Mesothelial cell of epicardium (in vitro differentiated cells): Measurements from ENCODE around the gene CDH4. TPM values are rescaled to one million over a fixed set of nuclear protein-coding genes. Genes with fewer than 3 reads are reported as not detected.
"Not testable (repeated sequence)": the region's sequence is repeated elsewhere in the genome, so short reads cannot be mapped to it uniquely, and the experiment has no call there.

ENCODE experiments used
- DNase-seq, 2 experiments: peaks; one replicate each; pipeline ENCODE4 v3.0.0; 2021; ENCODE audit warnings: low spot score in 2 of 2; ENCODE audit not compliant: unreplicated experiment in 2 of 2
- H3K27ac Mint-ChIP-seq: 2 replicates; pipeline ENCODE4 v1.8.0; 2021; ENCODE audit warnings: mixed read lengths
- H3K27me3 Mint-ChIP-seq: 2 replicates; pipeline ENCODE4 v1.8.0; 2021; ENCODE audit warnings: low read depth, mixed read lengths
- H3K36me3 Mint-ChIP-seq: 2 replicates; pipeline ENCODE4 v1.8.0; 2021; ENCODE audit warnings: mixed read lengths
- H3K4me1 Mint-ChIP-seq: 2 replicates; pipeline ENCODE4 v1.8.0; 2021; ENCODE audit warnings: mixed read lengths
- H3K4me3 Mint-ChIP-seq: 2 replicates; pipeline ENCODE4 v1.8.0; 2021; ENCODE audit warnings: mild to moderate bottlenecking, moderate library complexity, mixed read lengths
- H3K9me3 Mint-ChIP-seq: 2 replicates; pipeline ENCODE4 v1.8.0; 2021; ENCODE audit warnings: mixed read lengths
- total RNA-seq: library from RNA; stranded (reverse); gene quantifications from 3 replicates; pipeline ENCODE4 v1.2.1, GENCODE V29; 2021
- TF ChIP-seq, protein P1 (sequence below): fragments of 200-600 bp; sonication (generic); IDR thresholded peaks from one replicate; pipeline ENCODE4 v1.5.0; 2021; ENCODE audit warnings: antibody characterized with exemption; ENCODE audit not compliant: unreplicated experiment

The CDH4 gene
- total RNA-seq, 1 donor from 2014 or later, result 1.1 TPM

- peaks cover 5% of the 10 kb centered on the region for H3K9me3 Mint-ChIP-seq
- no peak overlapping the region for H3K27ac Mint-ChIP-seq
- DNase-seq, result no peak
- H3K4me3 Mint-ChIP-seq, result no peak overlapping the region
- H3K27me3 Mint-ChIP-seq, result peaks cover 22% of the 10 kb centered on the region
- TF ChIP-seq, protein P1, sequence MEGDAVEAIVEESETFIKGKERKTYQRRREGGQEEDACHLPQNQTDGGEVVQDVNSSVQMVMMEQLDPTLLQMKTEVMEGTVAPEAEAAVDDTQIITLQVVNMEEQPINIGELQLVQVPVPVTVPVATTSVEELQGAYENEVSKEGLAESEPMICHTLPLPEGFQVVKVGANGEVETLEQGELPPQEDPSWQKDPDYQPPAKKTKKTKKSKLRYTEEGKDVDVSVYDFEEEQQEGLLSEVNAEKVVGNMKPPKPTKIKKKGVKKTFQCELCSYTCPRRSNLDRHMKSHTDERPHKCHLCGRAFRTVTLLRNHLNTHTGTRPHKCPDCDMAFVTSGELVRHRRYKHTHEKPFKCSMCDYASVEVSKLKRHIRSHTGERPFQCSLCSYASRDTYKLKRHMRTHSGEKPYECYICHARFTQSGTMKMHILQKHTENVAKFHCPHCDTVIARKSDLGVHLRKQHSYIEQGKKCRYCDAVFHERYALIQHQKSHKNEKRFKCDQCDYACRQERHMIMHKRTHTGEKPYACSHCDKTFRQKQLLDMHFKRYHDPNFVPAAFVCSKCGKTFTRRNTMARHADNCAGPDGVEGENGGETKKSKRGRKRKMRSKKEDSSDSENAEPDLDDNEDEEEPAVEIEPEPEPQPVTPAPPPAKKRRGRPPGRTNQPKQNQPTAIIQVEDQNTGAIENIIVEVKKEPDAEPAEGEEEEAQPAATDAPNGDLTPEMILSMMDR, result no peak
- no peaks in the 10 kb centered on the region for H3K4me1 Mint-ChIP-seq
- H3K36me3 Mint-ChIP-seq, result no peaks in the 10 kb centered on the region
These were observed 226.0 kb downstream of the CDH4 start for GRCh38 chr20:61478094-61478493.

GRCh38 chr20:61478611-61479305 is 226.7 kb downstream of the CDH4 start:
- no peak overlapping the region for H3K27ac Mint-ChIP-seq
- H3K4me1 Mint-ChIP-seq, result no peaks in the 10 kb centered on the region
- no peaks in the 10 kb centered on the region for H3K36me3 Mint-ChIP-seq
- no peak for DNase-seq
- TF ChIP-seq, protein P1, result no peak
- no peak overlapping the region for H3K4me3 Mint-ChIP-seq
- H3K27me3 Mint-ChIP-seq, result peaks cover 16% of the 10 kb centered on the region
- H3K9me3 Mint-ChIP-seq, result peaks cover 5% of the 10 kb centered on the region

DNA sequence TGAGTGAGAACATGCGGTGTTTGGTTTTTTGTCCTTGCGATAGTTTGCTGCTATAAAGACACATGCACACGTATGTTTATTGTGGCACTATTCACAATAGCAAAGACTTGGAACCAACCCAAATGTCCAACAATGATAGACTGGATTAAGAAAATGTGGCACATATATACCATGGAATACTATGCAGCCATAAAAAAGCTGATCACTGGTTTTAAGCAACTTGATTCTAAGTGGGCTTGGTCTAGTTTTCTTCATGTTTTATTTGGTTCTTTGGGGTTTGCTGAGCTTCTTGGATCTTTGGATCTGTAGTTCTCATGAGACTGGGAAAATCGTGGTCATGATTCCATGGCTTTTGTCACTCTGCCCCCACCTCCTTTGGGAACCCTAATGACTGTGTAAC is 227.4 kb downstream of the CDH4 start:
- not testable (repeated sequence) for H3K4me1 Mint-ChIP-seq, H3K4me3 Mint-ChIP-seq, H3K36me3 Mint-ChIP-seq, H3K27ac Mint-ChIP-seq, DNase-seq, H3K9me3 Mint-ChIP-seq
- peaks cover 16% of the 10 kb centered on the region for H3K27me3 Mint-ChIP-seq

DNA sequence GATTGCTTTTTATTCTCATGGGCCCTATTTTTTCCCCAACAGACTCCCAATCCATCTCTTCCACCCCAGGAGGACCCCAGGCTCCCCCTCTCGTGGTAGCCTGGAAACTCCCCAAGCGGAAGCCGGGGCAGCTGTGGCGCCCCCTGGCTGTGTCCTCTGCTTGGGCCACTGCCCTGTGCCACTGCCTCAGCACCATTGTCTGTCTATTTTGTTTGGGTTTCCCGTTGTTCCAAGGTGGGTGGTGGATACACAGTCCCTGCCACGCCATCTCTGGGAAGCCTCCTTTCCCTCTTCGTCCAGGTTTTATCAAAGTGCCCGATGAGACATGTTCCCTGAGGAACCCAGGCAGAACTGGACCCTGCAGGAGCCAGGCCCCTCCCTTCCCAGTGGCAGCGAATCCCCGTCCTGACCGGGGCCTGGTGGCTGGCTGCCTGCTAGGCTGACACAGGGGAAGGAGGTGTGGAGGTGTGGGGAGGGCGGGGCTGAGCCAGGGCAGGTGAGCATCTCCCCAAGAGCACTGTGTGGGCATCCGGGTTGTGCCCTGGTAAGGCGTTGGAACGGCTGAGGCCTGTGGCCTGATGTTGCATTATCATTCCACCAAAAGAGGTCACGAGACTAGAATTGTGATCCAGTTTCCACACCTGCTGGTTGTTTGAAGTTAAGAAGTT is 228.2 kb downstream of the CDH4 start:
- H3K27ac Mint-ChIP-seq, result no peak overlapping the region
- peaks cover 5% of the 10 kb centered on the region for H3K9me3 Mint-ChIP-seq
- no peaks in the 10 kb centered on the region for H3K4me1 Mint-ChIP-seq
- no peak for DNase-seq
- peaks cover 16% of the 10 kb centered on the region for H3K27me3 Mint-ChIP-seq
- no peaks in the 10 kb centered on the region for H3K36me3 Mint-ChIP-seq
- TF ChIP-seq, protein P1, result no peak
- H3K4me3 Mint-ChIP-seq, result no peak overlapping the region

DNA sequence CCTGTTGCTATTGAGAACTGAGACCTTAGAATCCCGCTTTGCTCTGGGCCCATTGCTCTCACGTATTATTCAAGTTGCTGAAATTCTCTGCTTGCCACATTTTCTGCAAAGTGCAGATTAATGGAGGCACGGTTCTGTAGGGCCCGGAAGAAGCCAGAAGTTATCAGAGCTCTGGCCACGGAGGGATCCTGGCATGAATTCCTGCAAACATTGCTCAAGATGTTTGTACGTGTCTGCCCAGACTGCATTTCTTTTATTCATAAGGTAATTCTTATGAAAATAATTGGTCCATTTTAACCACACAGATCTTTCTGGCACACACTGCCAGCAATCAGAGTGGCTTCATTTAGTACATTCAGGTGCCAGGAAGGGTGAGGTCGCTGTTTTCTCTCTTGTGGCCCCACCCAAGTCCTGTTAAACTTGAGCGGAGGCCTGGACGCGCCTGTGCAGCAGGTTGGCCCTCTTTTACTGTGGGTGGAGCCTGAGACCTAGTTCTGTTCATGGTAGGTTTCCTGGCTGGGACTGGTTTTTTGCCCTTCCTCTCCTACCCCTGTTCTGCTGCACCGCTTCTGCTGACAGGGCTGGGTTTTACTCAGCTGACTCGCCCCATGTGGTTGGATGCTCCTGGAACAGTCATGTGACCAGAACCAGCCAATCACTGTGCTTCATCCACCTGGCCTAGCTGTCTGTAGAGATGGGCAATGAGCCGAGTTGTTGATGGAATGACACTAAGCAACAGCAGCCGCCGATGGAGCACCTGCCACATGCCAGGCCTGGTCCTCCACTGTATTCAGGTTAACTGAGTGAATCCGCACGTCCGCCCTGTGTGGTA is 230.2 kb downstream of the CDH4 start:
- H3K27me3 Mint-ChIP-seq, result peaks cover 10% of the 10 kb centered on the region
- no peaks in the 10 kb centered on the region for H3K36me3 Mint-ChIP-seq
- TF ChIP-seq, protein P1, result no peak
- H3K4me3 Mint-ChIP-seq, result no peak overlapping the region
- DNase-seq, result no peak
- H3K27ac Mint-ChIP-seq, result no peak overlapping the region
- H3K4me1 Mint-ChIP-seq, result no peaks in the 10 kb centered on the region
- peaks cover 5% of the 10 kb centered on the region for H3K9me3 Mint-ChIP-seq

DNA sequence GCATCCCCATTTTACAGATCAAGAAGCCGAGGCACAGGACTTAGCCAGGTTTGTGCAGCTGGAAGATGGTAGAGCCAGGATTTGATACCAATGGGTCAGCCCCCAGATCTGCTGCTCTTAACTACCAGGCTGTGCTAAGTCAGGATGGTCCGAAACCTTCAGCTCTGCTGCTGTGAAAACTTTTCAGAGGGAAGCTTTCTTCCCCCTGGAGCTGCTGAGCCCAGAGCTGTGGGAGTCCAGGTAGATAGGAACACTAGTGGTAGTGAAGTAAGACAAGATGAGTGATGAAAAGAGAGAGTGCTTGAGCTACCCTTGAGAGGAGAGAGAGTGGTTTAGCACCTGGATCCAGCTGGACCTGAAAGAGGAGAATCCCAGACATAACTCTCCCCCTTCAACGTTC is 230.8 kb downstream of the CDH4 start:
- DNase-seq, result no peak
- Mint-ChIP-seq H3K4me1 (no peaks in the 10 kb centered on the region), H3K27ac (no peak overlapping the region)

More for the DNA sequence above, 230.8 kb downstream of the CDH4 start:
- Mint-ChIP-seq H3K27me3 (peaks cover 6% of the 10 kb centered on the region), H3K4me3 (no peak overlapping the region), H3K36me3 (no peaks in the 10 kb centered on the region), H3K9me3 (peaks cover 5% of the 10 kb centered on the region)
- TF ChIP-seq, protein P1, result no peak
